Measurements from ENCODE around the gene TAPBPL. TPM values are rescaled to one million over a fixed set of nuclear protein-coding genes. Genes with fewer than 3 reads are reported as not detected.

Gene TAPBPL
- polyA plus RNA-seq, 1 of the 3 experiments (the other 2 are of a cell fraction): 24.1 TPM

- 93% methylated on average over 2 of the region's 2 CpGs for WGBS (ENCODE audit: low lambda C conversion rate)
- no peak overlapping the region for H3K4me3 ChIP-seq (ENCODE audit: low read depth in 2 of 2, low read length in 1 of 2)
- no peaks in the 10 kb centered on the region for H3K4me1 ChIP-seq (ENCODE audit: control insufficient read depth in 1 of 2, insufficient read depth in 2 of 2, low read depth in 1 of 2, low read length in 1 of 2)
- H3K79me2 ChIP-seq (ENCODE audit: insufficient read depth): no peaks in the 10 kb centered on the region
- H3F3A ChIP-seq (replicated peaks; ENCODE audit: insufficient read depth): peaks cover 14% of the 10 kb centered on the region
- ChIA-PET POLR2A (no interaction called here), CTCF (interaction anchor here (1.3 to 2.2 kb wide), 3 partner anchors 15 to 133 kb away, joined by 5 to 10 read pairs (median 6); no protein-coding TSS in a partner anchor)
- H3K36me3 ChIP-seq (replicated peaks in 1 of 2; ENCODE audit: control insufficient read depth in 1 of 2, insufficient read depth in 2 of 2, low read length in 1 of 2): peaks cover 28 to 52% of the 10 kb centered on the region in 2 experiments
- H3K9me2 ChIP-seq: no peaks in the 10 kb centered on the region
- H2AFZ ChIP-seq (ENCODE audit: low read depth): no peak overlapping the region
- H3K9ac ChIP-seq: no peak overlapping the region
- H3K9me3 ChIP-seq: no peaks in the 10 kb centered on the region
- H3K27me3 ChIP-seq (ENCODE audit: insufficient read depth): no peaks in the 10 kb centered on the region
- TF ChIP-seq, protein P1, sequence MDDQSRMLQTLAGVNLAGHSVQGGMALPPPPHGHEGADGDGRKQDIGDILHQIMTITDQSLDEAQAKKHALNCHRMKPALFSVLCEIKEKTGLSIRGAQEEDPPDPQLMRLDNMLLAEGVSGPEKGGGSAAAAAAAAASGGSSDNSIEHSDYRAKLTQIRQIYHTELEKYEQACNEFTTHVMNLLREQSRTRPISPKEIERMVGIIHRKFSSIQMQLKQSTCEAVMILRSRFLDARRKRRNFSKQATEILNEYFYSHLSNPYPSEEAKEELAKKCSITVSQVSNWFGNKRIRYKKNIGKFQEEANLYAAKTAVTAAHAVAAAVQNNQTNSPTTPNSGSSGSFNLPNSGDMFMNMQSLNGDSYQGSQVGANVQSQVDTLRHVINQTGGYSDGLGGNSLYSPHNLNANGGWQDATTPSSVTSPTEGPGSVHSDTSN (IDR thresholded peaks at IDR 0.05): no peak
- TF ChIP-seq REST (IDR thresholded peaks at IDR 0.05; ENCODE audit: low read depth, low read length): no peak
- TF ChIP-seq FOSL2 (IDR thresholded peaks at IDR 0.05; ENCODE audit: borderline replicate concordance, low read depth): no peak
- TF ChIP-seq RCOR1 (IDR thresholded peaks at IDR 0.05; ENCODE audit: low read length): no peak
- no peak for TF ChIP-seq CHD2 (IDR thresholded peaks at IDR 0.05; ENCODE audit: low read length, partially characterized antibody)
- TF ChIP-seq TCF12 (IDR thresholded peaks at IDR 0.05): no peak
- TF ChIP-seq TEAD4 (IDR thresholded peaks at IDR 0.05; ENCODE audit: borderline replicate concordance, insufficient read depth): no peak
- no peak for TF ChIP-seq USF2 (IDR thresholded peaks at IDR 0.05; ENCODE audit: borderline replicate concordance, low read depth, low read length)
- no peak for TF ChIP-seq ELF1 (IDR thresholded peaks at IDR 0.05)
- TF ChIP-seq TAF1 (IDR thresholded peaks at IDR 0.05; ENCODE audit: borderline replicate concordance, low read depth, low read length): no peak
- no peak for TF ChIP-seq EZH2phosphoT487 (IDR thresholded peaks at IDR 0.05; ENCODE audit: borderline replicate concordance, low read depth)
- TF ChIP-seq, protein P2, sequence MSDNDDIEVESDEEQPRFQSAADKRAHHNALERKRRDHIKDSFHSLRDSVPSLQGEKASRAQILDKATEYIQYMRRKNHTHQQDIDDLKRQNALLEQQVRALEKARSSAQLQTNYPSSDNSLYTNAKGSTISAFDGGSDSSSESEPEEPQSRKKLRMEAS (IDR thresholded peaks at IDR 0.05; ENCODE audit: low read depth): no peak
- H3K27ac ChIP-seq (ENCODE audit: low read depth in 2 of 2, low read length in 1 of 2): no peak overlapping the region
- no peak for DNase-seq
- no peaks in the 10 kb centered on the region for H4K20me1 ChIP-seq (ENCODE audit: insufficient read depth)
- no peak overlapping the region for H3K4me2 ChIP-seq
Observed at GRCh38 chr12:6459004-6459337, 7.1 kb downstream of the TAPBPL start.

Measured in SK-N-SH (cell line).